Smooth muscle cell (in vitro differentiated cells): ENCODE results near the gene HTR2B. TPM values are rescaled to one million over a fixed set of nuclear protein-coding genes. Genes with fewer than 3 reads are reported as not detected.
A peak's percentile ranks its signal among the peaks of the same experiment; 100 is the strongest.

ENCODE experiments used
- DNase-seq: peaks from one replicate; lab custom pipeline; 2025; ENCODE audit not compliant: unreplicated experiment; lab: John Stamatoyannopoulos, UW
- H2AFZ ChIP-seq: fragments of 200-600 bp; sonication (generic); 2 replicates; pipeline ENCODE4 v1.6.0; 2016; ENCODE audit warnings: antibody characterized with exemption, low read depth, mild to moderate bottlenecking
- H3F3A ChIP-seq: fragments of 200-600 bp; sonication (generic); 2 replicates; pipeline ENCODE4 v1.6.0; 2017; ENCODE audit warnings: antibody characterized with exemption, low read depth
- H3K27ac ChIP-seq: fragments of 200-600 bp; sonication (generic); 2 replicates; pipeline ENCODE4 v1.5.1; 2016; ENCODE audit warnings: low read depth, mild to moderate bottlenecking
- H3K27me3 ChIP-seq: fragments of 200-600 bp; sonication (generic); 2 replicates; pipeline ENCODE4 v1.6.1; 2016; ENCODE audit warnings: low read depth, mild to moderate bottlenecking
- H3K36me3 ChIP-seq: fragments of 200-600 bp; sonication (generic); 2 replicates; pipeline ENCODE4 v1.5.1; 2016; ENCODE audit warnings: low read depth
- H3K4me1 ChIP-seq: fragments of 200-600 bp; sonication (generic); 2 replicates; pipeline ENCODE4 v1.5.1; 2016; ENCODE audit warnings: low read depth
- H3K4me2 ChIP-seq: fragments of 200-600 bp; sonication (generic); 2 replicates; pipeline ENCODE4 v1.6.0; 2016; ENCODE audit warnings: mild to moderate bottlenecking
- H3K4me3 ChIP-seq: fragments of 200-600 bp; sonication (generic); 2 replicates; pipeline ENCODE4 v1.5.1; 2016; ENCODE audit warnings: mild to moderate bottlenecking
- H3K79me2 ChIP-seq: fragments of 200-600 bp; sonication (generic); 2 replicates; pipeline ENCODE4 v1.6.0; 2016; ENCODE audit warnings: low read depth, mild to moderate bottlenecking
- H3K9ac ChIP-seq: fragments of 200-600 bp; sonication (generic); 2 replicates; pipeline ENCODE4 v1.6.0; 2016; ENCODE audit warnings: low read depth
- H3K9me3 ChIP-seq: fragments of 200-600 bp; sonication (generic); replicated peaks from 2 replicates; pipeline ENCODE4 v1.5.1; 2016; ENCODE audit warnings: low read depth
- H4K20me1 ChIP-seq: fragments of 200-600 bp; sonication (generic); 2 replicates; pipeline ENCODE4 v1.6.0; 2016; ENCODE audit warnings: low read depth
- CTCF ChIP-seq: fragments of 200-600 bp; sonication (generic); IDR thresholded peaks from 2 replicates; pipeline ENCODE4 v1.5.1; 2017; ENCODE audit warnings: borderline replicate concordance, mild to moderate bottlenecking, antibody characterized with exemption; ENCODE audit not compliant: insufficient read depth, poor library complexity, severe bottlenecking
- WGBS: methylation state at CpG from one replicate; pipeline ENCODE4 v1.1.7; 2016; ENCODE audit warnings: low lambda C conversion rate; 5-methylcytosine and 5-hydroxymethylcytosine counted together
- polyA plus RNA-seq: library from polyadenylated mRNA; unstranded; fragments of >200 nt; fragmentation: Nextera tagmentation; extraction: Ambion mirVana; gene quantifications from 2 replicates; pipeline ENCODE4 v1.2.1, GENCODE V29; 2016
- total RNA-seq: library from RNA; depleted of rRNA; stranded (reverse); fragments of >200 nt; gene quantifications from 2 replicates; pipeline ENCODE4 v1.2.3, GENCODE V29; 2014

Gene HTR2B
- total RNA-seq (not detected in 2 replicates), polyA plus RNA-seq (0.07 TPM in 1 of 2 replicates, not detected in the other)

- no peaks in the 10 kb centered on the region for H3K27me3 ChIP-seq
- no peak within 1 kb of the TSS for H2AFZ ChIP-seq
- no peaks in the 10 kb centered on the region for H3K9me3 ChIP-seq
- H3K4me2 ChIP-seq: peak within 1 kb of the TSS; percentile 53
- peak within 1 kb of the TSS; percentile 2 for H3K4me3 ChIP-seq
- peaks cover 13% of the 10 kb centered on the region for H3K79me2 ChIP-seq
- H3K4me1 ChIP-seq: peaks cover 27% of the 10 kb centered on the region
- peak within 1 kb of the TSS; percentile 17 for H3K27ac ChIP-seq
- H4K20me1 ChIP-seq: peaks cover 17% of the 10 kb centered on the region
- WGBS: 40% methylated on average over 5 of the region's 5 CpGs
- no peak for TF ChIP-seq CTCF
- H3K9ac ChIP-seq: no peak within 1 kb of the TSS
- no peaks in the 10 kb centered on the region for H3K36me3 ChIP-seq
- peaks cover 7% of the 10 kb centered on the region for H3F3A ChIP-seq
- DNase-seq: no peak
These were observed at the start of gene HTR2B for GRCh38 chr2:231124838-231125568. TSS of gene HTR2B (minus strand) at chr2:231125042. CDS start at chr2:231123764, 1,278 bp downstream.

GRCh38 chr2:231174211-231174651 is 49.4 kb upstream of the HTR2B start:
- H3K4me1 ChIP-seq: peaks cover 3% of the 10 kb centered on the region
- H3K36me3 ChIP-seq: no peaks in the 10 kb centered on the region
- no peaks in the 10 kb centered on the region for H3K79me2 ChIP-seq
- no peak overlapping the region for H2AFZ ChIP-seq
- no peak for DNase-seq
- peak overlapping the region; percentile 73 for H3K27ac ChIP-seq
- no peaks in the 10 kb centered on the region for H3K9me3 ChIP-seq
- H3K27me3 ChIP-seq: no peaks in the 10 kb centered on the region
- H3F3A ChIP-seq: no peaks in the 10 kb centered on the region
- no peak overlapping the region for H3K4me2 ChIP-seq
- H3K9ac ChIP-seq: no peak overlapping the region
- WGBS: 56% methylated on average over 2 of the region's 2 CpGs
- no peaks in the 10 kb centered on the region for H4K20me1 ChIP-seq
- TF ChIP-seq CTCF: no peak
- no peak overlapping the region for H3K4me3 ChIP-seq

GRCh38 chr2:231172025-231172424 is 47.2 kb upstream of the HTR2B start:
- H3F3A ChIP-seq: peaks cover 6% of the 10 kb centered on the region
- H3K9me3 ChIP-seq: no peaks in the 10 kb centered on the region
- H3K36me3 ChIP-seq: no peaks in the 10 kb centered on the region
- peak overlapping the region; percentile 73 for H3K27ac ChIP-seq
- DNase-seq: no peak
- TF ChIP-seq CTCF: no peak
- no peaks in the 10 kb centered on the region for H4K20me1 ChIP-seq
- no peaks in the 10 kb centered on the region for H3K27me3 ChIP-seq
- no peaks in the 10 kb centered on the region for H3K4me1 ChIP-seq
- H3K4me3 ChIP-seq: no peak overlapping the region
- H2AFZ ChIP-seq: no peak overlapping the region
- H3K79me2 ChIP-seq: no peaks in the 10 kb centered on the region
- H3K9ac ChIP-seq: peak overlapping the region; percentile 49
- peak overlapping the region; percentile 42 for H3K4me2 ChIP-seq
- WGBS: 30% methylated on average over 3 of the region's 3 CpGs

- Histone ChIP-seq H3K27ac (peak overlapping the region; percentile 73), H3K4me2 (no peak overlapping the region)
These were observed 45.2 kb upstream of the HTR2B start for GRCh38 chr2:231170055-231170454.

More at GRCh38 chr2:231170055-231170454, 45.2 kb upstream of the HTR2B start:
- WGBS: 42% methylated on average over 1 of the region's 1 CpG
- Histone ChIP-seq H3K27me3 (no peaks in the 10 kb centered on the region), H4K20me1 (no peaks in the 10 kb centered on the region), H3F3A (peaks cover 6% of the 10 kb centered on the region), H3K36me3 (peaks cover 4% of the 10 kb centered on the region), H3K79me2 (no peaks in the 10 kb centered on the region), H3K4me3 (no peak overlapping the region), H2AFZ (no peak overlapping the region), H3K4me1 (no peaks in the 10 kb centered on the region), H3K9ac (no peak overlapping the region), H3K9me3 (no peaks in the 10 kb centered on the region)
- DNase-seq: no peak
- no peak for TF ChIP-seq CTCF
